Central memory CD4-positive, alpha-beta T cell (primary cell): ENCODE data around the gene DUSP5.
"Not testable (repeated sequence)": the region's sequence is repeated elsewhere in the genome, so short reads cannot be mapped to it uniquely, and the experiment has no call there.

ENCODE experiments used
- DNase-seq: peaks from one replicate; pipeline ENCODE4 v3.0.0; 2022

Gene DUSP5

DNA sequence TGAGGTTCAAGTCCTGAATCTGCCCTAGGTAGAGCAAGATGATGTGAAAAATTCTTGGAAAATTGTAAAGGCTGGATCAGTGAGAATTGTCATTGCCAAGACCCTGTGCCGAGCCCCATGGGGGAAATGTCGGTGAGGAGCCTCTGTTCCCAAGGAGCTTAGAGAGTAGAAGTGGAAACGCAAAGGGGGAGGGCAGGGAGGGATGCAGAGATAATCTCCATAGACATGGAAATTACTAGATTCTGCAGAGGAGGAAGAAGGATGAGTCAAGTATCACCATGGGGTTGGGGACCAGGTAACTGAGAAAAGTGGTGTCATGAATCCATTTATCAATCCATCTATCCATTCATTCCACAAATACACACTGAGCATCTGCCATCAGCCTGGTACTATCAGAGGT, 26.0 kb downstream of the DUSP5 start:
- no peak for DNase-seq

DNA sequence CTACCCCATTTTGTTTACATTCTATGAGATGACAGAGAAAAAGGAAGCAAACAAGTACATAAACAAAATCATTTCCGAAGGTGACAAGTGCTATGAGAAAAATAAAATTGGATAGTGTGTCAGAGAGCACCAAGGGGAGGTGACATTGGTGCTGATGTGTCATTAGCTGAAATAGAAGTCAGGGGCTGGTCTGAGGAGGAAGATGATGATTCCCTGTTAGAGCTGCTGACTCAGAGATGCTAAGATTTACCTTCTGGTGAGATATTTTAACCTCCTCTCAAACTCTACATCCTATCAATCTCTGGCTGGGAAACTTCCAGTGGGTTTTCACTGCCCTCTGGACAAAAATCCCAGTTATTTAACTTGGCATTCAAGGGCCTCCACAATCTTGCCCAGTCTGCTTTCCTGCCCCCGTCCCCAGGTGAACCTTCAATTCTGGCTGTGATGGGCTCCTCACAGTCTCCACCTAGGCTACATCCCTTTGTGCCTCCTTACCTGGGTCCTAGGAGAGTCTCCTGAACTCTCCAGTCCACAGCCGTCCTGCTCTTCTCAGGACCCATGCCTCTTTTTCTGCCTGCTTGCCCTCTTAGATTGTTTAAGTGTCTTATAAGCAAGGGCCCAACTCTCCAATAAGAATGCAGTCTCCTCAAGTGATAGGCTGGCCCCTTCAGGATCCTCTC, 26.6 kb downstream of the DUSP5 start:
- no peak for DNase-seq

DNA sequence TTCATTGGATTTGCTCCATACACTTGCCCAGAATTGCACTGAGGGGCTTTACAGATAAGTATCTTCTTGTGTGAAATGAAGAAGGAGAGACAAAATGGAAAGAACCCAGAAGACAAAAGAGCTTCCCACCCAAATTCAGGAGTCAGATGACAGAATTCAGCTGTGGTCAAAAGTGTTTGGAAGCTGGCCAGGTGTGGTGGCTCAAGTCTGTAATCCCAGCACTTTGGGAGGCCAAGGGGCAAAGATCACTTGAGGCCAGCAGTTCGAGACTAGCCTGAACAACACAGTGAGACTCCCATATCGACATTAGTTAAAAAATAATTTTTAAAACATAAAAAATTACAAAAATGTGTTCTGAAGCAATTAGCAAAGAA, 27.1 kb downstream of the DUSP5 start:
- no peak for DNase-seq

DNA sequence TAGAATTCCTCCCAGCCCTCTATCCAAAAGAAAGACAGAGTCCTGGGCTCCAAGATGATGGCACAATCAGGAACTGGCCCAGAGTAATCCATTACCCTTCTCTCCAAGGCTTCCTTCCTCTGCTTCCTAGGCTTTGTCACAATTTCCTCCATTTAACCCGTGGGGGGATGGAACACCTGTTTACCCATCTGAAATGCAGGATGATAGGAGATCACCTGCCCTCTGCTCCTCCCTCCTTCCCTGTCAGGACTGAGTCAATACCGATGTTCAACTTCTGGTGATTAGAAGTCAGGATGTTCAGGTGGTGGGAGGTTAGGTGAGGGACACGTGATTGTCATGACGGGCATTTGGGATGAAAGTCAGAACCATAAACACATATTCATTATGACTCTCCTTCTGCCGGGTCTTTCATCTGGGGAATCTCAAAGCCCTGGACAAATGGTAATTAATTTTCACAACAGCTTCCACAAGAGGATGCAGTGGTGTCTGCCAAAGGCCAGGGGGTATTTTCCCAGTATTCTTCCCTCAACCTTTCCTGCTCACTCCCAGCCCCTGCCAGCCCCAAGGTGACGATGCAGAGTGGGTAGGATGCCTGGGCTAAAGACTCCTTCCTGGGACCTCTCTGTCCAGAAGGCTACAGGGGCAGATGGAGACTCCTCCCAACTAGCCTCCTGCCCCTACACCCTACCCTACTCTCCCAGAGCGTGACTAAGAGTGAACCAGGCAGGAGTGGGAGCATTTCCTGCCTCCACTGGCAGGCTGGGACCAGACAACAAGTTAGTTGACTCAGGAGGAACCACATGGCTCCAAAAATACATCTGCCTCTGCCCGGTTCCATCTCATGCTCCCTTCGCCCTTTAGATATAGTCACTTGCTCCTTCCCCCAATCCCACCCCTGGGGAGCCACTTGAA, 27.9 kb downstream of the DUSP5 start:
- no peak for DNase-seq

DNA sequence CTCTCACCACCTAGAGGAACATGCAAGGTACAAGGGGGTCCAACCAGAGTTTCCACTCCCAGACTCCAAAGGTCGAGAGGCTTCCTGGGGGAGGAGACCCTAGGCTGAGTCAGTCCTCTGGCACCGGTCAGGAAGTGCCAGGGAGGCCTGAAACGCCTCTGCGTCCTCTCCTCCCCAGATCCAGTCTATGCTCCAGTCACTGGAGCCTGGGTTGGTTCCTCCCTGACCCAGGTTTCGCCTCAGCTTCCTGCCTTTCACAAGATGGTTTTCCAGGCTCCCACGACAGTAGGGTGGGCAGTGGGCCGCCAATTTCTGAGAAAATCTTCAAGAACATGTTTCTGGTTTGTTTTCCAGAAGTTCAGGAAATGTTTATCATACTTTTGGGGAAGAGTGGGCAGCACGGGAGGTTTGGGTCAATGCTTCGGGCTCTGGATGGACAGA, 30.0 kb downstream of the DUSP5 start:
- DNase-seq: no peak

DNA sequence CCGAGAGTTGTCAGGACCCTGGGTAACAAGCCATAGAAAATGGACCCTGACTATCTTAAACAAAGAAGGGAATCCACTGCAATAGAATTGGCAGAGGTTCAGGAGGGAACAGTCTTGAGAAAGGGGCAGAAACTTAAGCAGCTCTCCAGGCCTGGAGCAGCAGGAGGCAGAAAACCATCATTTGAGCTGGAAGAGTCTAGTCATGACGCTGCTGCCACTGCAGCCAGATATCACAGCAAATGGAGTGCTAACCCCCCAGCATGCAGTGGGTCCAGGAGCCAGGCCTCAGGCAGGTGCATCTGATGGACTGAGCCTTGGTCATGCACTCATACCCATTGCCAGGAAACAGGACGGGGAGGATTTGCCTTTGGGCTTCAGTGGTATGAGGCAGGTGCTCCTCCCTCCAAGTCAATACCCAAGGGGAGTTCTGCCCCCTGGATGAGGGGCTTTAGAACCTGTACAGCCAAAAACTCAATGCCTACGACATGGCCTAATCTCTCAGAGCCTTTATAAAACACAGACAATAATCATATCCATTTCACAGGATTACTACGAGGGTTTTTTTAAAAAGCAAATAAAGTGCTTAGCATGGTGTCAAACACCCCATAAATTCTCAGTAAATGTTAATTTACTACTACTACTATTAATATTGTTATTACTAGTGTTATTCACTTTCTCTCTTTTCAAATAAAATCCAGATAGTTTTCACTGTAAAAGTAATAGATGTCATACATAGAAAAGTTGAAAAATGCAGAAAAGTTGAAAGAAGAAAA, 30.7 kb downstream of the DUSP5 start:
- DNase-seq: no peak

DNA sequence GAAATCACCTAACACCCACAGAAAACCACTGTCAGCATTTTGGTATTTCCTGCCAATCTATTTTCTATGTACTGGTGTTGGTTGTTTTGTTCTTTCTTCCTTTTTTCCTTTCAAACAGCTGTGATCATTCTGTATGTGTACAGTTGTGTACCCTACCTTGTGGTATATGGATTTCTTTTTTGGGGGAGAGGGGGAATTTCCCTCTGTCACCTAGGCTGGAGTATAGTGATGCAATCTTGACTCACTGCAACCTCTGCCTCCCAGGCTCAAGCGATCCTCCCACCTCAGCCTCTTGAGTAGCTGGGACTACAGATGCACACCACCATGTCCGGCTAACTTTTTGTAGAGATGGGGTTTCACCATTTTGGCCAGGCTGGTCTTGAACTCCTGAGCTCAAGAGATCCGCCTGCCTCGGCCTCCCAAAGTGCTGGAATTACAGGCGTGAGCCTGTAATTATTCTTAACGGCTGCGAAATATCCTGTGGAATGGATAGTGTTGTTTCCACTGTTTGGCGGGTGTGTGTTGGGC, 31.4 kb downstream of the DUSP5 start:
- peak; percentile 28 for DNase-seq

DNA sequence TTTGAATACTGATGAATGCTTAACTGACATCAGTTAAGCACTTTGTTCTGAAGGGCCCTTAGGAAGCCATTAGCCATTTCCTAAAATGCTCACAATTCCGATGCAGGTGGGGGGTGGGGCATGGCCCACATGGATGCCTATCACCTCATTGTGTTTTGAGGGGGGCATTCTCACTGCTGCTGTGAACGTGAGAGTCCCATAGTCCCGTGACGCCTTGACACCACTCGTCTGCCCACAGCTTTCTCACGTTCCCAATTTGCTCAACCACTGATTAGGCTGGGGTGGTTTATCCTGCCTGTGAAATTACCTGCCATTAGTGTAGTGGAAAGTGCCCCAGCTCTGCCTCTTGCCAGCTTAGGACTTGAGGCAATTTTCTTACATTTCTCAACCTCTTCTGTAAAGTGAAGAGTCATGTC, 31.9 kb downstream of the DUSP5 start:
- peak; percentile 17 for DNase-seq

DNA sequence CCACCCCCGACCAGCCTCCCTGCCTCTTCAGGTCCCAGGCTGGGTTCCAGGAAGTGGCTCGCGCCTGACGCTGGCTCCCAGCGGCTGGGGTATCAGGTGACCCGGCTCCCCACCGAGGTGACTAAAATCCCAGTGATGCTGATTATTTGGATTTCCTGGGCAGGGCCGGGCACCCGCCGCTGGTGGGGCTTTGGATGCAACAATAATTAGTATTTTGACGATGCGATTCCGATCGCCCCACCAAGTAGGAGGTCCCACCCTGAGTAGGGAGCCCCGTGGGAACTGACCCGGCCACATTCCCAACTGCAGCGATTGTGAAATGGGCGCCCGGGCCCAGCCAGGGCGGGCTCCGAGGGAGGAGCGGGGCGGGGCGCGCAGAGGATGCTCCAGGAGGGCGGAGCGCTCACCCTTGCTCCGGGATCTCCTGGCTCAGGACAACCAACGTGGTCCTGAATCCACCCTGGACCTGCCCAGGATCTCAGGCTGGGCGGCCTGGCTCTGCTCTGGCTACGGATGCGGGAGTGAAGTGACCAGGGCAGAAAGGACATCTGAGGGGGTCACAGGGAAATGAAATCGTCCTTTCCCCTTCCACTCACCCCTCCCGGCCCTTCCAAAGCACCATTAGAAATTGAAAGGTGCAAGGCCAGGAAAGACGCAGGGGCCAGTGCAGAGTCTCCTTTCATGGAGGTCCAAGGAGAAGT, 32.6 kb downstream of the DUSP5 start:
- no peak for DNase-seq

DNA sequence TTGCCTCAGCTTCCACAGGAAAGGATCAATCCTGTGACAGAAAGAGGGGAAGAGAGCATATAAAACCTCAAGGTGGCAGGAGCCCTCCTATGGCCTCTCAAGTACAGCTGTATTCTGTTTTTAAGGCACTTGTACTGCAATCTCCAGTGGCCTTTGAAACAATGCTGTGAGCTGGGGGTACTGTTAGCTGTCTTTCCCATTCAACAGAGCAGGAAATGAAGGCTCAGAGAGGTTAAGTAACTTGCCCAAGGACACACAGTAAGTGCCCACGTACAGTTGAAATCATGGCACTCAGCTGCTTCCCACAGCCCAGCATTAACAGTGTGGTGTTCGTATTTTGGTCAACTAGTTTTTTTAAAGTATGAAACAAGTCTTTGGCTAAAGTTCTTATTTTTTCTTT, 34.0 kb downstream of the DUSP5 start:
- no peak for DNase-seq

DNA sequence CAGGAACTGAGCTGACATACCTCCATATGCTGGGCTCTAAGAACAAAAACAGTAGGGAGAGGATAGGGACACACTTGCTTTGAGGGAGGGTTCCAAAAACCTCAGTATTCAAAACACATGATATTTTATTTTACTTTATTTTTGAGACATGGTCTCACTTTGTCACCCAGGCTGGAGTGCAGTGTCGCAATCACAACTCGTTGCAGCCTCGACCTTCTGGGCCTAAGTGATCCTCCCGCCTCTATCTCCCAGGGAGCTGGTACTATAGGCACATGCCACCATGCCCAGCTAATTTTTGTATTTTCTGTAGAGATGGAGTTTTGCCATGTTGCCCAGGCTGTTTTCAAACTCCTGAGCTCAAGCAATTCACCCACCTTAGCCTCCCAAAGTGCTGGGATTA, 34.9 kb downstream of the DUSP5 start:
- DNase-seq: not testable (repeated sequence)

DNA sequence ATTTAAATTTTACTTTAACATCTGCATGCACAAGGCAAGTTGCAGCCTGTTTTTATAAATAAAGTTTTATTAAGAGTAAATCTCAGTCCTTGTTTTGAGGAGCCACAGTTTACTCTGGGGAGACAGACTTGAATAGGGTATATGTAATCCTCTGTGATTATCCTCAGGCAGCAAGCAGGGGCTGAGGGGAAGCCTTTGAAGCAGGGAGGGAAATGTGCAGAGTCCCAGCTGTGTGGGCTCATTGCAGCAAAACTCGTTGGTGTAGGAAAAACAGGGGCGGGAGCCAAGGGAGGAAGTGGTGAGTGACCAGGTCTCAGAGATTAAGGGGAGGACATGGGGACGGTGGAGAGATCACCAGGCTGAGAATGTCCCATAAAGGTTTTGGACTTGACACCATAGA, 35.4 kb downstream of the DUSP5 start:
- DNase-seq: no peak

DNA sequence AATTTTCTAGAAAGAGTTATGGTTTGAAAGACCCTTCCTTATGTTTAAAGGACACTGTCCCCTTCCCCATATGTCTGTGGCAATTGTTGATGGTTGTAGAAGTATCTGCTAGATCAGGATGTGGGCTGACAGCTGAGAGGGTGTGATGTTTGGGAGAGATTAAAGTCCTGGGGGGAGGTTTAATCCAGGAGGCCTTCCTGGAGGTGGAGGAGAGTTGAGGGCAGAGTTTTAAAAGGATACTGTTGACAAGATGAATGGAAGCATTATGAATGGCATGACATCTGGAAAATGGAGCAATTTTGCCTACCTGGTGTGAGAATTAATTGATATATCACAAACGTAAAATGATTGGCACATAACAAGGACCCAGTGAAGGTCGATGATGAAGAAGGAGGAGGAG, 36.9 kb downstream of the DUSP5 start:
- no peak for DNase-seq

DNA sequence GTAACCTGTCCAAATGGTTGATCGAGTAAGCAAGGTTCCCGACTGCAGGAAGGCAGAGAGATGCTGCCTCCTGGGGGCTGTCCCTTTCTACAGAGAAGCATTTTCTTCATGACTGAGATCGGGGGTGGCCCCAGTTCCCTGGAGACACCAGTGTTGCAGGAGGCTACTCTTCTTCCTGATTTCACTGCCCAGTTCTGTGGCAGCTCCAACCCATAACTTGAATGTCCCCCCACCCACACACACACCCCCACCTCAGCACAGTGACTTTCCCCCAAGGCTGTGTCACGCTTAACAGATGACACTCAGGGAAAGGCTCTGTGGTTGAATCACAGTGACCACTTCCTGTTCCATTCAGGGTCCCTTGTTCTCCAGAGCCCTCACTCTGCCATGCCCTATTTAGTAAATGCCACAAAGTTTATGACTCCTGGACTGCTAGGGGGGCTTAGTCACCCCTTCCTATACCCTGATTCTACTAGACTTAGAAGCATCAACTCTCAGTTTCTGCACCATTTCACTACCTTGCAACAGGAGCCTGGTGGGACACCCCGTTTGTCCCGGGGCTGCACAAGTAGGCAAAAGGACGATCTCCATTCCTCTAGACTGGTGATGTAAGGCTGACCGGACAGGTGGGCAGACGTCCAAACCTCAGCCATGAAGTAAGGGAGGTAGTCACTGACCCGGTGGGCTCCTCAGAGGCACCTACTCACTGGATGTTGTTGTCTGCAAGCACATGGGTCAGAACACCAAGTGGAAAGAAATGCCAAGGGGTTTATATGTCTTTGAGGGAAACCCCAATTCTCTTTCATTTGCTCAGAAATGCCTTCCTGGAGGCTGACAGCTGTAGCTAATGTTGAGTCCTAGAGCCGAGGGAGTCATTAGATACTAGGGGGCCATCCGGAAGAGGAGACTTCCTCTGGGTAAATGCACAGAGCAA, 38.5 kb downstream of the DUSP5 start:
- peak; percentile 42 for DNase-seq

DNA sequence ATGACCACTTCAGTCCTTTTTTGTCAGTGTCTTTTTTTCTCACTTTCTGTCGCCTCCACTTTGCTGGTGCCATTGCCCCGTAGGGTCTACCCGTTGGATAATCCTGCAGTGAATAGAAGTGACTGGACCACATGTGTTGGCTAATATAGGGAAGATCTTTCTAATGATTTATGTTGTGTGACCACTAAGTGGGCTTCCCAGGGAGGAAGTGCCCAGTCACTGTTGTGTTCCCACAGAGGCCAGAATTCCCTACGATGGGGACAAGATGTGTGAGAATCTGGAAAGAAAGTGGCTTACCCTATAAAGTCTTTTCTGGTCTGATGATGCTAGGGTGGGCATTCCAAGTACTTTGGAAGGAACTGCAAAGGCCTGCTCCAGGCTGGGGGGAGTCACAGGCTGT, 41.4 kb downstream of the DUSP5 start:
- DNase-seq: no peak

DNA sequence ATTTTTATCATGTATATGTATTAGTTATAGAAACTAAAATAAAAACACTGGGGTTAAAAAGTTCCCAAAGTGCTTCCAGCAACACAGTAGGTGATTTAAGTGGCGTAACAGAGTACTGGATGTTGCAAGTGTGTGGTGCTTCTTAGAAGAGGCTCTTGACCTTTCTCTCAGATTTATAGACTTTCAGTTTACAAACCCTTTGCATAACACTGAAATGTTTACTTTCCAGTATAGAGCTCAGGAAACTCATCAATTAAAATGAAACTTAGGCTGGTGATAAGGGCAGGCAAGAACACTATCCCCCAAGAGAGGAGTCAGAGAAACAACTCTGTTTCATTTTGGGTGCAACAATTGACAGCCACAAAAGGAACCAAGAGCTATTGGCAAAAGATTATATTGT, 42.3 kb downstream of the DUSP5 start:
- no peak for DNase-seq

DNA sequence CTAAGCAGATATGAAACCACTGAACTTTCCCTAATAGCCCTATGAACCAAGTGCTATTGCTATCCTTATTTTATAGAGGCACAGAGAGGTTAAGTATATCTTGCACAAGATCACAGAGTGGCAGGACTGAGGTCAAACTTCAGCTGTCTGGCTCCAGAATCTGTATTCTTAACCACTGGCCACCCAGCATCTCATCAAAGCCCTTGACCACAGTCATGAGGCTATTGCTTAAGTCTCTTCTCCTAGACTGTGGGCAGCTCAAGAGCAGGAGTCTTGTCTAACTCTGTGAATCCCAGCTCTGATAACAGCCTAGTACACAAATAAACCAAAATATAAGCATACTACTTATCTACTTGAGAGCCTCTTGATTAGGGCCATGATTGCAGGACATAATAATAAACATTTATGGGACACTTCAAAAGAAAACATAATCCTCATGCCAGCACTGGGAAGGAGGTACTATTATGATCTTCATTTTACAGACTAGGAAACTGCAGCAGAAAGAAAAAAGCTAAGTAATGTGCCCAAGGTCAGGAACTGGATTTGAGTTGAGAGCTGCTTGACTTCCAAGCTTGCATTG, 47.3 kb downstream of the DUSP5 start:
- no peak for DNase-seq

DNA sequence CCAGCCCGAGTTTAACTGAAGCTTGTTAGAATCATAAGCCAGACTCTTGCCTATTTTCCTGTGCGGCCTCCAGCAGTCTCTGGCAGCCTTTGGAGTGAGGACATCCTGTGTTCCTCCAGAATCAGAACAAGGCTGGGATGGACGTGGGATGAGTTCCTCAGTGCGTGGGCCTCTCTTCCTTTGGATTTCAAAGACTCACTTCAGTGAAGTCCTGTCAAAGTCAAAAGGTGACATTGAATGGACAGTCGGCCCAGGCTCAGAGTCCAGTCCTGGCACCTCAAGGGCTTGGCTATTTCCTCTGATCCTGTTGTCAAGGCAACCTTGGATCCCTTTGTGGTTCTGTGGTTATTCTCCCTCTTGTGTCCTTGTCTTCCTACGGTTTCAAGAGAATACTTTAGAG, 48.4 kb downstream of the DUSP5 start:
- DNase-seq: no peak

DNA sequence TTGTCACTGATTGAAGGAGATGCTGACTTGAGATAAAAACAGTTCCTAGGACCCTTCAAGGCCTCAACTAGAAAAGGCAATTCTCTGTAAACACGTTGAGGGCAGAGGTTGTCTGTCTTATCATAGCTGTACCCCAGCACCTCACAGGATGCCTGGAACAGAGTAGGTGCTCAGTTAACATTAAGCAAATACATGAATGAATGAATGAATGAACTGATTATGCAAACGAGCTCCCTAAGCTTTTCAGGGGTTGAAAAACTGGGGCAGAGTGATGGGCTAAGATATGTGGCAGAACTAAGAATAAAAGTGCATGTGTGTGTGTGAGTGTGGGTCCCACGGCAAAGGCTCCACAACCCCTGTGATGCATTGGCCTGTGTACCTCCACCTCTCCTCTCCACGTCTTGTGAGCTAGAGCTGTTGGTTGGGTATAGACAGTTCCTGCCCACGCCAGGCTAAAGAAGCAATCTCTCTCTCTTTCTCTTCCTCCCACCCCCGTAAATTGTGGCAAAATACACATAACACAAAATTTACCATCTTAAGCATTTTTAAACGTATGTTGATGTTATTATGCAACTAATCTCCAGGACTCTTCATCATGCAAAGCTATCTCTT, 48.9 kb downstream of the DUSP5 start:
- no peak for DNase-seq

DNA sequence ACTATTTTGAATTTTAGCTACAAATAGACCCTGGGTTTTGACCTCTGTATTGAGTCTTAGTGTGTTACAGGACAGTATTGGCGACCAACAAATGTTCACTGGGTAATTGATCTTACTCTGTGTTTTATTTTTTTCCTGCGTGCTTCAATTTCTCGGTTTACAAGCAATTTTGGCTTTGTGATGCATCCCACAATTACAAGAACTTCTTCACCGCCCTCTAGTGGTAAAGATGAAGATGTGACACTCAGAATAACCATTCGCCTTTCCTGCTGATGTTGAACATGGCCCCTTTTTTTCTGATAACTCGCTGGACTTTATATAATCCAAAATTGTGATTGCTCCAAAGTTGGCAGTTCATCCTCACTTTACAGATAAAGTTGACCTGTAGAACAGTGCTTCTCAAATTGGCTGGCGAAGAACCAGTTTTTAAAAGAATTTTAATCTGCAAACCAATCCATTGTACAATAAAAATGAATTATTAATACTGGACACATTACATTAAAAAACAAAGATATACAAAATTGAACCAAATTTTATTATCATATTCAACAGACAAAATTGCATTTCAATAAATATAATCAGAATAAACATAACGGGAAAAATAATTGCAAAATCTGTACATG, 49.5 kb downstream of the DUSP5 start:
- peak; percentile 66 for DNase-seq
